Inferior parietal cortex (tissue), 1 donor: Measurements from ENCODE around the gene INPP4A.

Experiments
- DNase-seq: peaks from one replicate; pipeline ENCODE4 v3.0.0-alpha.2; 2016; ENCODE audit errors: extremely low spot score

The INPP4A gene

DNA sequence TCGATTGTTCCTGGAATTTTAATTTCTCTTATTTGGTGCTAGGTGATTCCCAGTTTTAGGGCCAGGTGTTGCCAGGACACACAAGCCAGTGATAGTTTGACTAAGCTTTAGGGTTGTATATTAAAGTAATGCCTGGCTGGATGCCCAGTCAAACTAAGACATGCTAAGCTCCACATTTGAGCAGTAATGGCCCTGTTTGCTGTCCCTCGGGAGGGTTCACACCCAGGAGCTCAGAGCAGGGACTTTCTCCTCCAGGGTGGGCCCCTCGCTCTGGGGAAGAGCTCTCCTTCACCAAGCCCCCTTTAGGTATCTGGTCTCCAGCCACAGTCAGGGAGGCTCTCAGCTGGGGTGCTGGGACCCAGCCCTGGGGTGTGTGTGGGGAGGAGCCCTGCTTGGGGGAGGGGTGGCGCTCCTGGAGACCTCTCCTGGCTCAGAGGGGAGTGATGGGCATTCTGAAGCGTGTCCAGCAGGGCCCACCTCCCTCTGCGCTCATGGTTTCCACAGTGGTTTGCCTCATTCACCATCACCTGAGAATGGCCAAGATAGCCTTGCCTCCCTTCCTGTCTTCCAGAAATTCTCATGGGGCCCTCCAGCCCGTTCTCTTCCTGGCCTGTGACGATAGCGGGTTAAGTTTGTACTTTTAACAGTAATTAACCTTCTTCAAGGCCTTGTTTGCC lies 31.7 kb downstream of the INPP4A start:
- DNase-seq, result no peak

DNA sequence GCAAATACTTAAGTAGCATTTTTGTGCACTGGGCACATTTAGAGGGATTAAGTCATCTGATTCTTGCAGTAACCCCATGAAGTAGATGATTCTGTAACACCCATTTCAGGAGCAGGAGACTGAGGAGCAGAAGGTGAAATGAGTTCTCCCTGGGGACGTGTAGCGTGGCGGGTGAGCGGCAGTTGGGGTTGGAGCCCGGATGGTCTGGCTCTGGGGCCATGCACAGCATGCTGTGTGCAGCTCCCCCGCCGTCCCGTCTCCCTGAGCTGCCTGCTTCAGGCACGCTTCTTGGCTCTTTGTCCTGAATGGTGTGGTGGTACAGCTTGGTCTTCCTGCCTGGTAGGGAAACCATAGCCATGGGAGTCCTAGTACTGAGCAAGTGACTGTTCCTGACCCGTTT lies 32.4 kb downstream of the INPP4A start:
- no peak for DNase-seq

DNA sequence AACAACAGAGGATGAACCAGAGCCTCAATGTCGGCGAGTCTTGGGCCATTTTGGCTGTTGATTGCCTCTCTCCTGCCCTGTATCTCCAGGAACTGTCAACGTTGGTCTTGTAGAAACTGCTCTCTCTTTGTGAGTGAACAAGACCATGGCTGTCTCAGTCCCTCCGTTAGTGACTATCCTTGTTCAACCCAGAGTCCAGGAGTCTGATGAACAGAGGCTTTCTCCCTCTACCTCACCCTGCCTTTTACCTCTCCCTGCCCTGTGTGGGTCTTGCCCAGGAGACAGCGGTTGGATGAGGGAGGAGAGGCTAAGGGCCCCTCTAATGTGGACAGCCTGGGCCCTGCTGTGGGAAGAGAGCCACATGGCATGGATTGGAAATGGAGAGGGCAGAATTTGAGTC lies 32.8 kb downstream of the INPP4A start:
- no peak for DNase-seq

DNA sequence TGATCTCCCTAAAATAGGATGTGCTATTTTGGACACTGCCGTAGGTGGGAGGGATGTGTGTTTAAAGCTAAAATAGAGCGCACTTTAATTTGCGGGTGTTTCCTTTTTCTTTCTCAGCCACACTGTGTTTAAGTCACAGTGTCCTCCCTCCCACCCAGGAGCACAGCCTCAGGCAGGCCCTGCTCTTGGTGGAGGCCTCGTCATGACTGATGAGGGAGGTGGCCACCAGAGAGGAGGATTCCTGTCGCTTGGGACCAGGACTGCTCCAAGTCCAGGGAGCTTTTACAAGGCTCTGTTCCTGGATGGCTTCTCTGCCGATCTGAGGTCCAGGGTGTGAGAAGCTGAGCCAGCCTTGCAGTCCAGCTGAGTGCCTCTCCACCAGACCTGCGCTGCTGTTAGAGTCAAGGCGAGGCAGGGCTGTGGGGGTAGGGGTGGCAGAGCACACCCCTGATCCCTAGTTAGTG lies 33.5 kb downstream of the INPP4A start:
- DNase-seq, result peak; percentile 51

DNA sequence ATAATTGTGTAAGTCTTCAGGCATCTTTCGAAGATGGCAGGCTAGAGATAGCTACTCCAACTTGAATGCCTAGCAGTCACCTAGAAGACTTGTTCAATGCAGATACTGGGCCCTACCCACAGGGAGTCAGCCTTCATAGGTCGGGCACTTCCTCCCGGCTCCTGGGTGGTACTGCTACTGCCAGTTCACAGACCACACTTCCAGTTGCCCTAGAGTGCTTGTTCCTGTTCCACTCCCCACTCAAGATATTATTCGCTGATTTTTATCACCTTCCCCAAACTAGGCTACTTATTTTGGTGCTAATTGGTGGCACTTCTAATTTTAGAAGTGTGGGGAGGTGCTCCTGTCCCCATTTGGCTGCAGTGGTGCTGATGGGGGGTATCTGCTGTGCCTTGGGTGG lies 34.2 kb downstream of the INPP4A start:
- DNase-seq, result no peak

DNA sequence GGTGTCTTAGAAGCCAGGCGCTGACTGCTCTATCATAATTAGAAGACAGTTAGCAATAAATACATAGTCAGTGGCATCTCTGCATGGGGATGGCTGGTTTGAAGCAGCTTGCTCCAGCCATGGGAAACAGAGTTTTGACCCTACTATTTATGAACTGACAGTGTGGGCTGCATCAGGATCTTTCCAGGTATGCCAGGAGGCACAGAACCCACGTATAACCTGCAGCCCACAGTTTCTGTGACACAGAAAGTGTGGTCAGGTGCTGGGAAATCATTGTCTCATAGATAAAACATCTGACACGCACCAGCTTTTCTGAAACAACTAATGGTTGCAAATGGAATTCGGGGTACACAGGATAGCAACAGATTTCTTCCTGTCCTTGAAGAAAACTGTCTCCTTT lies 34.7 kb downstream of the INPP4A start:
- no peak for DNase-seq

DNA sequence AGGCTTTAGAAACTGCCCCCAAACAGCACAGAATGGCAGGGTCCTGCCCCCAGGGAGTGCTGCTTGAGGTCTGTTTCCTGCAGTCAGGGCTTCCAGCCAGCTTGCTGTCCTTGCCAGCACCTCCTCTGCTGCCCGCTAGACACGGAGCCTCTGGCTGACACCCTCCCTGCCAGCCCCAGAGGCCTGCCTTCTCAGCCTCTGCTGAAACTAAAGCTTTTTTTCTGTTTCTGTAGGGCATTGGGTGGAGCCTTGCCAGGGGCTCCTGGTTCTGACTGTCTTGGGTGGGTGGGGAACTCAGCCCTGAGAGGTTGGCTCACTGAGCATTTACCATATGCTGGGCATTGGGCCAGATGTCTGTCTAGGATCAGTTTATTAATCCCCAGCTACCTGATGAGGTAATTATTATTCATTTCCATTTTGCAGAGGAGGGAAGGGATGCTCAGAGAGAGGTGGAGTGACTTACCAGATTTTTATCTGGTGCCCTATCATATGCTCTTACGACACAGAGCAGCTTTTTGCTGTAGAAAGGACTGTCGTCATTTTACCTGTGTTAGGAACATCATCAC lies 35.4 kb downstream of the INPP4A start:
- no peak for DNase-seq

DNA sequence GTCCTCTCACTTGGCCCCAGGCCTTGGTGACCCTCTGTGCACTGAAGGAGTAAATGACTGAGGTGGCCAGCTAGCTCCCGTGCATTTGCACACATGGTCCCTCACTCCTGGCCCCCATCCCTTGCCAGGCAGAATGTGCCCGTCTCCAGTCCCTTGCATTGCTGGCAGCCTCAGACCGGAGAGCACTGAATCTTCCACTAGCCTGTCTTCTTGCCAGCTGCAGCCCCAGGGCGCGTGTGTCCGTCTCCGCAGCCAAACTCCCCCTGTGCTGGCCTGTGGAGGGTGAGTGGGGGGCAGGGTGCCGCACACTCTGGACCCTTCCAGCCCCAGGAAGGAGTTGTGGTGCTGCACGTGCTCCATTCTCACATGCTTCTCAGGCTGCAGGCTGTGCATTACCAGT lies 35.9 kb downstream of the INPP4A start:
- no peak for DNase-seq

DNA sequence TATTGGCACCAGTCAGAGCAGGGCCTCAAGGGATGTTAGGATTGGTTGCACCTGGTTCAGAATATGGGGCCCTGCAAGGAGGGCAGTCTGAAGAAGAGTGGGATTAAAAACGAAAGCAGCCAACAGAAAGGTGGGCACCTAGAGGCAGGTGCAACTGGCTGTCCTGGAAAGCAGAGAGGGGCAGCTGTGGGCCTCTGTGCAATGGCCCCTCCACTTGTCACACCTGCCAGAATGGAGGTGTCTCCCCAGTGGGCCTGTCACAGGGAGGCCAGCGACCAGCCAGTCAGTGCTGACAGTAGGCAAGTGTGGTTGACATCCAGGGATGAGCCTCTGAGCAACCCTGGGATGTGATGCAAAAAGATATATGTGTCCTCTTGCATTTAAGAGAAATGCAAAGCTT lies 37.7 kb downstream of the INPP4A start:
- DNase-seq, result no peak

DNA sequence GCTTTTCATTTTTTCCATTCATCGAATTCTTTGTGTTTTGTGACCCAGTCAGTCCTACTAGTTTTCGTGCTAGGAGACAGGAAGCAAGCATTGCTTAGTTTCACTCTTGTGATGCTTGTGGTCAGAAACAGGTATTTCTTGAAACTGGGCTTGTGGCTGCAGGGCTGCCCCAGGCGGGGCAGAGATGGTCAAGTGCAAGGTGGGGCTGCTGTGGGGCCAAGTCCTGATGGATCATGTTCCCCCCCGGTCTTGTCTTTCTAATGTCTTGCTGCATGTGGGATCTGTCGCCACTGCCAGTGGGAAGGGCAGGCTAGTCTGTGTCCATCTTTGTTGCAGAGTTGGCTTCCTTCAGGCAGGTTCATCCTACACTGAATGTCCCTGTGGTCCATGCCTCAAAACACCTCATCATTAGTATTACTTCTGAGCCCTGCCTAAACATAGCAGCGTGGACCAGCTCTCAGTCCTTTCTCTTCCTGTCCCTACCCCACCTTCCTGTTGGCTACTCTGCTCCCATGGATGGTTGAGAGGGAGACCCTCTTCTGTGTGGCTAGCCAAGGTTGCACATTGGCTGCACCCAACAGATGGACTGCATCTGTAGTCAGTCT lies 38.7 kb downstream of the INPP4A start:
- no peak for DNase-seq

DNA sequence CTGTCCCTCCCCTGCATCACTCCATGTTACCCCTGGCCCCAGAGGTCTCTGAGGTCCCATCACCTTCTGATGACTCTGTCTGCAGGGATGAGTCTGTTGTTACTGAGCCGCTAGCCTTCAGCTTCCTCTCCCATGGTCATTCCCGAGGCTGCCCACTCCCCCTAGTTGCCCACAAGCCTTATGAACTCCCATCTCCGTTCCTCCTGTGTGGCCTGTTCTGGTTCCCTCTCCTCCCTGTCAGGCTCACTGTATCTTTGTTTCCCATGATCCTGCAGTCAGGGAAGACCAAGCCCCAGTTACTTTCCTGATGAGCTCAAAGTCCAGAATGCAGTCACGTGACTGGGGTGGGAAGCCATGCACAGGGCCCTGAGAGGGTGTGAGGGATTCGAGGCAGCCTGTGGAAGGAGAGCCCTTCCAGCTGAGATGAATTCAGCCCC lies 39.5 kb downstream of the INPP4A start:
- no peak for DNase-seq

DNA sequence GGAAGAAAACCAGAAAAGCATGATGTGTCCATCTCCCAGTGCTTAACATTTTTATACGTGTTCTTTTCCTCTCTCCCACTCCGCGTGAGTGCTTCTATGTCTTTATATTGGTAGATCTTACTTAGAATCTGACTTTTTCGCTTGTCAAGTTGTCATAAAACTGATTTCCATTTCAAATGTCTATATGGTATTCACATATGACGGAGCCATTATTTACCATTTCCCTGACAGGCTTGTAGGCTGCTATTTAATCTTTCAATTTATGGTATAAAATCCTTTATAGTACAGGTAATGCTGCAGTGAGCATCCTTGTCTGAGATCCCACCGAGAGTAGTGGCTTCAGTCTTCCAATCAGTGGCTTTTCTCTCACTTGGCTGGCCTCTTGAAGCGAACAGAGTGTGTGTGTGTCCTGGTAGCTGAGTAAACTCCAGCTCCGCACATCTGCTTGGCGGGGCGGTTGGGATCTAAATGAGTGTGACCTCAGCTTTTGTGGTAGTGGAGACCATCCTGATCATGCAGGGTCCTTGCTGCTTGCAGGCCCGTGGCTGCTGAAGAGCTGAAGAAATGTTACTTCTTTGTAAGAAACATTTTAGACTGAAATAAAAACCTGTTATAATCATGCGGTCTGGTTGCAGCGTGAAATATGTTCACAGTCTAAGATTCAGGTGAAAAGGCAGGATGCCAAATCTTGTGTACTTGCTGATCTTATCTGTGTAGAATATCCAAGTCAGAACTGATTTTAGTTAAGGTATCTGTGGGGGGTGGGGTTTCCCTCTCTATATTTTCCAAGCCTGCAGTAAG lies 40.2 kb downstream of the INPP4A start:
- no peak for DNase-seq

DNA sequence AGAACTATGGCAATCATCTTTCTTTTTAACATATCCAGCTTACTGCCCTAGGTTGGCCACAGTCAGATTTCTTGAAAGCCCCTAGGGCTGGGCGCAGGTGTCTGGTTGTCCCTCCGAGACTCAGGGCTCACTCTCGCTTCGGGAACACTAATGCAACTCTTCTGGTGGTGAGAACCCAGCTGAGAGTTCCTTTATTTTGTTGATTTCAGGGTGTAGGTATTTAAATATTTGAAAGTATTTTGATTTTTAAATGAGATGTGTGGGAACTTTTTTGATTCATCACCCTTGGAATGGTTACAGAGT lies 40.7 kb downstream of the INPP4A start:
- no peak for DNase-seq

DNA sequence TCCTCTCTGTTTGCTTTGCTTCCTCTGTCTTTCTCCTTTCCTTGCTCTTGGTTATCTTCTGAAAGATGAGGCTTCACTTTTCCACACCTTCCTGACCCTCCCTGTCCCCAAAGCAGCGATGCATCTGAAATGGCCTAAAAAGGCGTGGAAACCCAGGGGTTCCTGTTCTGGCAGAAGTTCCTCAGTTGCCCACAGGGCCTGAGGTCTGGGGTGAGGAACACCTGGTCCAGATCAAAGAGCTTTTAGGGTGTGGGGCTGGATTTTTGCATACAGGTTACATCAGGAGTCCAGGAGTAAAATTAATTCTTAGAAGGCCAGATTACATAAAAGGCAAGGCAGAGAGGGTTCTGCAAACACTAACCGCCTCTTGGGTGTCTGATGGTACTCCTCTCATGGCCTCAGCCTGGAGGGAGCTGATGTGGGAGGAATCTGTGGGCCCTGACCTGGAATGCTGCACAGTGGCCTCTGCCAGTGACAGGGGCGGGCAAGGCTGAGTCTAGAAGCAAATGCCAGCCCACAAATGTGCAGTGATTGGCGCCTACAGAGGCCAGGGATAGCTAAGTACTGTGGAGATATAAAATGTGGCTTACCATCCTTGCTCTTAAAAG lies 41.8 kb downstream of the INPP4A start:
- DNase-seq, result no peak

DNA sequence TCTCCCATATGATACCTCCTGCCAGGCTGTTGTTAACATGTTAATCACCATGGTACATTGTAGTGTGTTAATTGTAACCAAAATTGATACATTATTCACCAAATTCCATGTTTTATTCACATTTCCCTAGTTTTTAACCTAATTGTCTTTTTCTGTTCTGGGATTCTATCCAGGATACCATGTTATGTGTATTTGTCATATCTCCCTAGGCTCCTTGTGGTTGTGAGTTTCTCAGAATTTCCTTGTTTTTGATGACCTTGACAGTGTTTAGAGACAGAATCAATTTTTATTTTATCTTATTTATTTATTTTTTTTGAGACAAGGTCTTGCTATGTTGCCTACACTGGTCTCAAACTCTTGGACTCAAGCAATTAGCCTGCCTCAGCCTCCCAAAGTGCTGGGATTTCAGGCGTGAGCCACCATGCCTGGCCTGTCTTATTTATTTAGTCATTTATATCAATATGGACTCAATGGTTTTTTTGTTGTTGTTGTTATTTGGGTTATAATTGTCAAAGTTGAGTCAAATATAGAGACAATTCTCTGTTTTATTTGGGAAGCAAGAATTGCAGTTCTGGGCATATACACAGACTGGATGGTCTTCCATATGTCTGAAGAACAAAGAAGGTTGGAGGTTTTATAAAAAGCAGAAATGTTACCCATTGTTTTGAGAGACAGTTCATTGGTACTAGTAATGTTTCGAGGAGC lies 42.6 kb downstream of the INPP4A start:
- DNase-seq, result no peak

DNA sequence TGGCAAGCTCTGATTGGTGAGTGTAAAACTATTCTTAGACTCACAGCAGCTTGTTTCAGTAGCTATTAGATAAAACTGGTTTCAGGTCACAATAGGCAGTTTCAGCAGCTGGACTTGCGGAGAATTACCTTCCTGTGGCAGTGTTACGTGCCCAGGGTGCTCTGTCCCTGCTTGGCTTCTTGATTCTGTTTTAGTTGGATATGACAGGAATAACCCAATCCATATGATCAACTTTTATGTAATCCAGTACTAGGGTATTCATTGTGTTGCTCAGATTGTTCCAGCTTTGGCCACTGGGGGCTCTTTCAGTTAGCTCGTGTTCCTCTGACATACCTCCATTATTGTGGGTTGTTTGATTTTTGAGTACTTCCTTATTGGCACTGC lies 43.1 kb downstream of the INPP4A start:
- no peak for DNase-seq

DNA sequence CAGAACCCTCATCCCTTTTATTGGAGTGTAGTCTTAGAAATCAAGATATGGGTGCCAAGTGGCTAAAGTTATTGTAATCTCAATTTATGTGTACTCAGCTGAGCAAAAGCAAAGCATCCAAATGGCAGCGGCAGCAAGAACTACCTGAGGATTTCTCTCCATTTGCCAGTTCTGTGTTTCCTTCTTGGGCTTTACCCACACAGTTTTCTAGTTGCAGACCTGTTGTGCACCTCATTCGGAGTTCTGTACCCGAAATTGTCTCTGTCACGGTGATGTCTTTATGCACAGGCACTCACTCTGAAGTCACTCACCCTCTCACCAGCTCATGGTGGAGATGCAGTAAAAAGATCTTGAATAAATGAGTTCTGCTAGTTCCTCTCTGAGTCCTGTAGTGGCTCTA lies 43.6 kb downstream of the INPP4A start:
- DNase-seq, result no peak

DNA sequence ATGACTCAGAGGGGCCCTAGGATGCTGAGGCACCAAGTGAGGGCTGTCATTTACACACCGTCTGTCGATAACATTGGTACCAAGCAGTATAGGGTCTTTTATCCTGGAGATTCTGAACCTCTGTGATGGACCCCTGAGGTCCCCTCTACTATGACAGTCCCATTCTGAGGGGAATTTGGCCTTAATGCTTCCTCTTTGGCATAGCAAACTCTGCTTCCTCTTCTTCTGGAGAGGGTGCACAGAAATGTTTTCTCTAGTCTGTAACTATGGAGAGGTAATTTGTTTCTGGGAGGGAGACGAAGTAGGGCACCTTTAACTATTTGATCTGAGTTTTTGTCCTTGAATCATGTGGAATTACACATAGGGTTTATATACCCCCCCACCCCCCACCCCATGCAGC lies 44.8 kb downstream of the INPP4A start:
- DNase-seq, result no peak

DNA sequence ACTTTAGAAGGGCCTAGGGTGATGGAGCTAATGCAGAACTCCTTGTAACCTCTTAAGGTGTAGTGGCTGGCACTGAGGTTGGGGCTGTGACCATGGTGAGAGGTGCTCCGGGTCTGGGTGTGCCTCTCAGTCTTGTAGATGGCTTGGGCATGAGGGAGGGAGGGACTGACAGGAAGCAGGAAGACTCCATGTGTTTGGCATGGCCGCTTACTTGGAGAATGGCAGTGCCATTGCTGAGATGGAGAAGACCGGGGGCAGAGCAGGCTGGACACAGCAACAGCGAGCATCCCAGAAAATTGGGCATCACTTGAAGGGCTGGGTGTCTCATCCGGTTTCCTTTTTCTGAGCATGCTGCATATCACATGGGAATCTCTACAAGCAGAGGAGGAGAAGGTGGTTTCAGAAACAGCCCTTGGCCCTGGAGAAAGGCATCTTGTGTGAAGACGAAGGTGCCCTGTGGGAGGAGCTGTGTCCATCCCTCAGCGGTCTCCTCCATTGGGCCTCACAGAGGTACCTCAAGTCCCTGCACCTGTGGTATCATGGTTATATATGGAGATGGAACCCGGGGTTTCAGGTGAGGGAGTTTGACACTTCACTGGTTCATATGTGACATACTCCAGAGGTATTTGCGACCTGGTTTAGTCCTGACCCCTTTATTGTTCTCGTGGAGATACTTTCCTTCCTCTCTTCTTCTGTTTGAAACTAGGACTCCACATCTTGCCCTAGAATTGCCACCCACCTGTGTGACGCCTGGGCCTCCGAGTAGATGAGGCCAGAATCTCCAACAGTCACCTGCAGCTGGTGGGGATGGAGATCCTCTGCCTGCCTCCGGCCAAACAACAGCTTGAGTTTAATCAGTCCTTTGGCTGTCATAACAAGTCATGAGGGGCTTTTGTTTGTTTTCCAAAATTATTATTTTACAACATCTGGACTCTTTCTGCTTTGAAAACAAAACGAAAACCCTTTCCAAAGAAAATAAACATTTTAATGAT lies 45.6 kb downstream of the INPP4A start:
- no peak for DNase-seq

DNA sequence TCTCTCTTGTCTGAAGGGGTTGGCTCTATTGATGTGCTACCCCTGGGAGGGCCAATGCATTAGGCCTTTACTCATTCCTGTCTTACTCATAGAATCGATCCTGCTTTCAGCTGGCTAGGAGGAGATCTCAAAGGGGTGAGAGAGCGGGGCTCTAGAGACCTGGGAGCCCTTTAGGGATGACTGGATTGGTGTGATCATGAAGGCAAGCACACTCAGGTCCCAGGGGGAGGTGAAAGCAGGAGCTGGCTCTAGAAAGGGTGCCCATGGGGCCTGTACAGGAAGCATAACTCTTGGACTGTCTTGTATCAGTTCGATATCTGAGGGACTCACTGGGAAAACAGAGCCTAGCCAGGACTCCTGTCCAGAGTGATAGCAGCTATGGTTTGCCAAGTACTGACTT lies 47.8 kb downstream of the INPP4A start:
- DNase-seq, result no peak

DNA sequence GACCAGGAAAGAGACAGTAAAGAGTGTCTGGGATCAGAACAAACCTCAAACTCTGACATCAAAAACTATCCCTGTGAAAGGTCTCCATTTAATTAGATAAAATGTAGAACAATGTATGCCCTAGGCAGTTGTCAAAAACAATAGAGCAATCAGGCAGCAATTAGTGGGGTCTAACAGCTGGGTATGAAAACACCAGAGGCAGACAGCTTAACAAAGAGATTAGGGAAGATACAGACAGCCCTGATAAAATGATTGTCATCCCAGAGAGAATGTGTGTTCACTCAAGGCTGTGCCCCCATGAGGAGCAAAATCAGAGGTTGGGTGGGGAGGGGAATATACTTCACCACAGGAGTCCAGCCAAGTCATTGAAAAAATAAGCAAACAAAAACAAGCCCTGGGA lies 50.0 kb downstream of the INPP4A start:
- no peak for DNase-seq
